ENCODE results near the gene RTP5.

RTP5 gene

DNA sequence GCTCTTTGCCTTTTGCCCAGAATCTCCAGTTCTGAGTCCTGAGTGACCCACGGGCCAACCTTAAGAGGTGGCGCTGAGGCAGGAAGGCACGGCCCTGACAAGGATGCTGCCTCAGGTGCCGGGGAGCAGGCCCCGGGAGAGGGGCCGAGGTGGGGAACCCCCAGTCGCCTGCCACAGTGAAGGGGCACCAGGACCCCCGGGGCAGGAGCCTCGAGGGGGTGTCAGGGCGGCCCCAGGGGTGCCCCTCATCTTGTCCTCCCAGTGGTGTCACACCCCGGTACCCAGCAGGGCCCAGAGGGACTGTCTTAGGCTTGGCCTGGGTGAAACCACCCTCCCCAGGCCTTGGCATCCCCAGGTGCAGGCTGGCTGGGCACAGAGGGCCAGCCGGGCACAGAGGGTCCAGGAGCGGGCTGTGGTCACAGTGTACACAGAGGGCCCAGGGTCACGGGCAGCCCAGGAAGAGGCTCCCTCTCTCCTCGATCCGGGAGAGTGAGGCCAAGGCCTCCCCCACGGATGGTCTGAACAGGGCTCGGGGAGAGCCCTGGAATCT is 11.9 kb upstream of the RTP5 start:
- no peak for DNase-seq (ENCODE audit: low spot score)

DNA sequence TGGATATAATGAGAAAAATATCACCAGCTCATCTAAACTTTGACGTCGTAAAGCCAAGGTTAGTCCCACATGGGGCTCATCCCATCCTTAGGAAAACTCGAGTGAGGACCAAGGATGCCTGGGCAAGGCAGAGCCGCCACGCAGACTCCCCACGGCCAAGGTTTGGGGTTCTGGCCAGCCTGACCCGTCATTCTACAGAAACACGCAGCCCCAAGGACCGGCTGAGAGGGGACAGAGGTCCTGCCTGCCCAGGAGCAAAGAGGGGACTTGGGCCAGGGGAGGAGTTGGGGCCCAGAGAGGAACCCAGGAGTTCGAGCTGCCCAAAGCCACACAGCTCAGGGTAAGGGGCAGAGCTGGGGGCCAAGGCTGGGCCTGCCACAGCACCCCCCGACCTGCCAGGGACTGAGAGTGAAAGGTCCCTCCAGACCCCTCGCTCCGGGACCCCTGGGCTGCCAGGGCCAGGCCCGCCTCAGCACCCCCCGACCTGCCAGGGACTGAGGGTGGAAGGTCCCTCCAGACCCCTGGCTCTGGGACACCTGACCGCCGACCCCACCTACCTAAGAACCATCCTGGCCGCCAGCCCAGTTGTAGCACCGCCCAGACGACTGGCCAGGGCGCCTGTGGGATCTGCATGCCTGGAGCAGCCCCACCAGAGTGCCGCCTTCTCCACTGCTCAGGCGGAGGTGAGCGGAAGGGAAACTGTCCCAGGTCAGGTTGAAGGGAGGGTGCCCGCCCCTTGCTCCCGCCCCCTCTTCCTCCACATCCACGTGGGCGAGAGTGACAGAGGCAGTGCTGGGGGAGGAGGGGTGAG is 11.1 kb upstream of the RTP5 start, which contains the start of gene PDCD1:
Gene PDCD1, minus strand, starts transcription at position 689 of the 811 bp plus-strand sequence. Its CDS starts 56 bp downstream, at position 633.
- peak; percentile 76 for DNase-seq (ENCODE audit: low spot score)

DNA sequence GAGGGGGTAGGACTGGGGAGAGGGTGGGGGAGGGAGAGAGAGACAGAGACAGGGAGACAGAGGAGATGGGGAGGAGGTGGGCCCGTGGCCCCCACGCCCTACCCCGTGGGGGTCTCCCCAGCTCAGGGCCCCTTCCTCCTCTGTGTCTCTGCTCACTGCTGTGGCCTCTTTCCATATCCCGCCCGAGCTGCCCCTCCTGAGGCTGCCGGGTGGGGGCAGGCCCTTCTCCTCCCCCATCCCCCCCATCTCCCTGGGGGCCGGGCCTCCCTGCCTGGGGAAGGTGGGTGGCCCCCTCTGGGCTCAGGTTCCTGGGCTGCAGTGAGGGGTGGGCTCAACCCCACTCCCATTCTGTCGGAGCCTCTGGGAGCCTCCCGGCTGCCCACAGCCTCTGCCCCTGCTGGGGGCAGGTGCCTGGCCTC is 10.5 kb upstream of the RTP5 start:
- DNase-seq (ENCODE audit: low spot score), result no peak

DNA sequence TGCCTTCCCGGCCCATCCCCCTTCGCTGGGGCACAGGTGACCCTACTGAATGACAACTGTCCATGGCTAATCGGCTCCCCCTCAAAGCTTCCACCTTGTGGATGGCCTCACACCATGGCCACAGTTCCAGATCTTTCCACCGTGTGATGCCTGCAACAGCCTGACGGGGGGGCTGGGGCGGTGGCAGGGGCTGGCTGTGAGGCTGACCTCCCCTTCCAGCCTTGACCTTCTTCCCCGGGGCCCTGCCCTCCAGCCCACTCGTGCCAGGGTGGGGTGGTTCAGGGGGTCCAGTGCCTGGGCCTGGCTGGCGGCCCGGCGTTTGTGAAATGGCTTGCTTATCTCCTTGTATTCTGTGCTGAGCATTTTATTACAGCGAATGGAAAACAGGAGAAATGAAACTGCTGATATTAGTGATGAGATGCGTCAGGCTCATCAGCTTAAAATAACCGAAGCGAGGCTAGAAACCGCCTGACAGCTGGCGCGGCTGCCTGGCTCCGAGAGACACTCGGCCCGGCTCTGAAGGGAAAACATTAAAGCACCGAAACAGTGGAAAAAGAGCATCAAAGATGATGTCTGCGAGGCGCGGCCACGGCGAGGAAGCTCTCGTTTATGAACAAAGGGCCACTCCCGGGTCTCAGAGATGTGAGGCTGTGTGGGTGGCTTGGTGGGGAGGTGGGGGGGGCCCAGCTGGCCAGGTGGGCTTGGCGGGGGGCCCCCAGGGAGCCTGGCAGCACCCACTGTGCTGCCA is 9.9 kb upstream of the RTP5 start:
- peak; percentile 86 for DNase-seq (ENCODE audit: low spot score)

DNA sequence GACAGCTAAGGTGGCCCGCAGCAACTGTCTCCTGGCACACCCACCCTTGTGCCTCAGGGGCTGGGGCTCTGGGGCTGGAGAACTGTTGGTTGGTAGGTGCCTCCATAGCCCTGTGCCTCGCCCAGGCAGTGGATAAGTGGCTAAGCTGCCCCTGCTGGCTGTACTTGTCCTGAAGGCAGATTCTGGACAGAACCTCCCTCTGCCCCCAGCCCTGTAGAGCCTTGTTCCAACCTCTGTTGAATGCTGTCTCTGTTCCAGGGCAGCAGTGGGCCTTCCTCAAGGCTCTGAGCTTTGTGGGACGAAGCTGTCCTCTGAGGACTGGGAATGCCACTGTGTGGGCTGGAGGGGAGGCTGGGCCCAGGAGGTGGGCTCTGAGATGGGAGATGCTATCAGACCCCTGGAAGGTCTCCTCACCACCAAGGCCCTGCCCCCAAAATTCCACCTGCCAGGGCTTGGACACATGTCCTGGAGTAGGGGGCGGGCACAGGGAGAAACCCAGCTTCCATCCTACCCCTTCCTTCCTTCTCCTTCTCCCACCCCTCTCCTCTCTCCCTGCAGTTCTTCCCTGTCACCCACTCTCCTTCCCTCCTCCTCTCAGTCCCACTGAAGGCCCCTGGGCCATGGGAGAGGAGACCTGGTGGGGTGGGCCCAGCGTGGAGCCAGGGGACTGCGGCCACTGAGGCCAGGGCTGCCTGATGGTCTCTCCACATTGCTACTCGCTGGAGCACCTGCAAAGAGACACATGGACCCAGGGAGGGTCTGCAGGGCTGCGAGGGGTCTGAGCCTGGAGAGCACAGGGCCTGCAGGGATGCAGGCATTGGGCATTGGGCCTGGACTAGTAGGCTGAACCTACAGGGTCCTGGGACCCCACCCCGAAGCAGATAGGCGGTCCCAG is 9.1 kb upstream of the RTP5 start:
- DNase-seq (ENCODE audit: low spot score), result no peak

DNA sequence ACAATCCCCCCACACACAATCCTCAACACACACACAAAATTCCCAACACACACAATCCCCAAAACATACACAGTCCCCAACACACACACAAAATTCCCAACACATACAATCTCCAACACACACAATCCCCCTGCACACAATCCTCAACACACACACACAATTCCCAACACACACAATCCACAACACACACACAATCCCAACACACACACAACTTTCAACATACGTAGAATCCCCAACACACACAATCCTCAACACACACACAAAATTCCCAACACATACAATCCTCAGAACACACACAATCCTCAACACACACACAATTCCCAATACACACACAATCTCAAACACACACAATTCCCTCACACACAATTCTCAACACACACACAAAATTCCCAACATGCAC is 8.3 kb upstream of the RTP5 start:
- DNase-seq (ENCODE audit: low spot score), result no peak

DNA sequence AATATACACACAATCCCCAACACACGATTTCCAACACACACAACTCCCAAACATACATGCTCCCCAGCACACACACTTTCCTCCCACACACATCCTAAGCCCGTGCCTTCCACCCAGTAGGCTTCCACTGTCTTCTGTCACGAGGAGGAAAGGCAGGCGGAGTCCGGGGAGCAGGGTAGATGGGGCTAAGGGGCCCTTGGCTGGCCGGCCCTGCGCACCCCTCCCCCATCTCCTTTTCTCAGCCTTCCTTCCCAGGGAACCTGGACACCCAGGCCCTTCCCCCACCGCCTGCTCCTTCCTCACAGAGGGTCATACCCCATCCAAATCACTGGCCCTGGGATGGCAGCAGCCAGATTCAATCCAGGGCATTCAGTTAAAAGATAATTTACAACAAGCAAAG is 7.4 kb upstream of the RTP5 start:
- no peak for DNase-seq (ENCODE audit: low spot score)

DNA sequence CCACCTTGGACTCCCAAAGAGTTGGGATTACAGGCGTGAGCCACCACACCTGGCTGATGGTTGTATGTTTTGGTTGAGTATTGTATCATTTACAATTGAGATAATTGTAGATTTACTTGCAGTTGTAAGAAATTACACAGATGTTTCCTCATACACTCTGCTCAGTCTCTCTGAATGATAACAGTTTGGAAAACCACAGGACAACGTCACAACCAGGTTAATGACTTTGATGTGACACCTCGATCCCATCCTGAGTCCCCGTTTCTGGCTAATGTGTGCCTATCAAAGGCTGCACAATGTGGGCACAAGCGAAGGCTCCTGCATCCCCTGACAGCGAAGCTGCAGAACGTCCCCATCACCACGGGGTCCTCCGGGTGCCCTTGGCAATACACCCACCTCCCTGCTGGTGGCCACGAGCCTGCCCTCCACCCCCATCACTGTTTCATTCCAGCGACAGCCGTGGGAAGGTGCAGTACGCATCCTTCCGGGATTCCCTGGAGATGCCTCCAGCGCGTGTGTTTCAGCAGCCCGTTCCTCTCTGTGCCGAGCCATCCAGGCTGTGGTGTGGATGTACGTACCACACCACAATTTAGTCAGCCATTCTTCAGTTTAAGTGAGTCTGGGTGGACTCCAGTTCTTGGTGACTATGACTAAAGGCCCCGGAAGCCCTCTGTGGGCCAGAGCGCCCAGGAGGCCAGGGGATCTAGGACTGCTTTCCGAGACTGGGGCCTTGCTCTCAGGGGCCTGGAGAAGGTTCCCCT is 6.6 kb upstream of the RTP5 start:
- no peak for DNase-seq (ENCODE audit: low spot score)

DNA sequence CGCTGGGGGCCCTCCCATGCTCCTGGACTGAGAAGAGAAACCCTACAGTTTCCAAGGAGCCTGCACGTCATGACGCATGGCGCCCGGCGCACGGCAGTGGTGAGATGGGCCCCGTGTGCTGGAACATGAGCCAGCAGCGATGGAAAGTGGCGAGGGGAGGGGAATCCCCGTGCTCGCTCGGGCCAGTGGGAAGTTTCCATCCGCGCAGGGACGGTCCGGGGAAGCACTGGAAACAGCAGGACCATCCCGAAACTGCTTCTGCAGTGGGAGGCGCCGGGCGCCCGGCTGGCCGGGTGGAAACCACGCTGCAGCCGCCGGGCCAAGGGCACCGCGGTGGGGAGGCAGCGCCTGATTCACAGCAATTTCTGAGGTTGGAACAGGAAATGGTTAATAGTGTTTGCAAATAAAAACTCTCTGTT is 6.0 kb upstream of the RTP5 start:
- no peak for DNase-seq (ENCODE audit: low spot score)

DNA sequence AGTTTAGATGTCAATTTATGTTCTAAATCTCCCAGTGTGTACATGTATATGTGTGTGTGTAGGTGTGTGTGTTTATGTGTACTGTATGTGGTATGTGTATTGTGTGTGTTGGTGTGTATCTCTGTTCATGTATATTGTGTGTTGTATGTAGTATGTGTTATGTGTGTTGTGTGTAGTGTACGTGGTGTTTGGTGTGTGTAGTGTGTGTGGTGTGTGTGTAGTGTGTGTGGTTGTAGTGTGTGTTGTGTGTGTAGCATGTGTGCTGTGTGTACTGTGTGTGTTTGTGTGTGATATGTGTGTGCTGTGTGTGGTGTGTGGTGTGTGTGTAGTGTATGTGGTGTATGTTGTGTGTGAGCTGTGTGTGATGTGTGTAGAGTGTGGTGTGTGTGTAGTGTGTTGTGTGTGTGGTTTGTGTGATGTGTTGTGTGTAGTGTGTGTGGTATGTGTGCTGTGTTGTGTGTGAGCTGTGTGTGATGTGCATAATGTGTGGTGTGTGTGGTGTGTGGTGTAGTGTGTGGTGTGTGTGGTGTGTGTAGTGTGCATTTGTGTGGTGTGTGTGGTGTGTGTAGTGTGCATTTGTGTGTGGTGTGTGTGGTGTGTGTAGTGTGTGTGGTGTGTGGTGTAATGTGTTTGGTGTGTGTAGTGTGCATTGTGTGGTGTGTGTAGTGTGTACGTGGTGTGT is 5.2 kb upstream of the RTP5 start:
- no peak for DNase-seq (ENCODE audit: low spot score)

DNA sequence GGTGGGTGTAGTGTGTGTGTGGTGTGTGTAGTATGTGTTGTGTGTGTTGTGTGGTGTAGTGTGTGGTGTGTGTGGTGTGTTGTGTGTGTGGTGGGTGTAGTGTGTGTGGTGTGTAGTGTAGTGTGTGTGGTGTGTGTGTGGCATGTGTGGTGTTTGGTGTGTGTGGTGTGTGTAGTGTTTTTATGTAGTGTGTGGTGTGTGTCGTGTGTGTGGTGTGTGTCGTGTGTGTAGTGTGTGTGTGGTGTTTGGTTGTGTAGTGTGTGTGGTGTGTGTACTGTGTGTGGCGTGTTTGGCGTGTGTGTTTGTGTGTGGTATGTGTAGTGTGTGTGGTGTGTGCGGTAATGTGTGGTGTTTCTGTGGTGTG is 4.7 kb upstream of the RTP5 start:
- no peak for DNase-seq (ENCODE audit: low spot score)

DNA sequence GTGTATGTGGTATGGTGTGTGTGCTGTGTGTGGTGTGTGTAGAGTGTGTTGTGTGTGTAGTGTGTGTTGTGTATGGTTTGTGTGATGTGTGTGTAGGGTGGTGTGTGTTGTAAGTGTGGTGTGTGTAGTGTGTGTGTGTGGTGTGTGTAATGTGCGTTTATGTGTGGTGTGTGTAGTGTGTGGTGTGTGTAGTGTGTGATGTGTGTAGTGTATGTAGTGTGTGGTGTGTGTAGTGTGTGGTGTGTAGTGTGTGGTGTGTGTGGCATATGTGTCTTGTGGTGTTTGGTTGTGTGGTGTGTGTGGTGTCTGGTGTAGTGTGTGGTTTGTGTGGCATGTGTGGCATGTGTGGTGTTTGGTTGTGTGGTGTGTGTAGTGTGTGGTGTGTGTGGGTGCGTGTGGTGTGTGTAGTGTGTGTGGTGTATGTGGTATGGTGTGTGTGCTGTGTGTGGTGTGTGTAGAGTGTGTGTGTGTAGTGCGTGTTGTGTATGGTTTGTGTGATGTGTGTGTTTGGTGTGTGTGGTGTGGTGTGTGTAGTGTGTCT is 4.0 kb upstream of the RTP5 start:
- no peak for DNase-seq (ENCODE audit: low spot score)

DNA sequence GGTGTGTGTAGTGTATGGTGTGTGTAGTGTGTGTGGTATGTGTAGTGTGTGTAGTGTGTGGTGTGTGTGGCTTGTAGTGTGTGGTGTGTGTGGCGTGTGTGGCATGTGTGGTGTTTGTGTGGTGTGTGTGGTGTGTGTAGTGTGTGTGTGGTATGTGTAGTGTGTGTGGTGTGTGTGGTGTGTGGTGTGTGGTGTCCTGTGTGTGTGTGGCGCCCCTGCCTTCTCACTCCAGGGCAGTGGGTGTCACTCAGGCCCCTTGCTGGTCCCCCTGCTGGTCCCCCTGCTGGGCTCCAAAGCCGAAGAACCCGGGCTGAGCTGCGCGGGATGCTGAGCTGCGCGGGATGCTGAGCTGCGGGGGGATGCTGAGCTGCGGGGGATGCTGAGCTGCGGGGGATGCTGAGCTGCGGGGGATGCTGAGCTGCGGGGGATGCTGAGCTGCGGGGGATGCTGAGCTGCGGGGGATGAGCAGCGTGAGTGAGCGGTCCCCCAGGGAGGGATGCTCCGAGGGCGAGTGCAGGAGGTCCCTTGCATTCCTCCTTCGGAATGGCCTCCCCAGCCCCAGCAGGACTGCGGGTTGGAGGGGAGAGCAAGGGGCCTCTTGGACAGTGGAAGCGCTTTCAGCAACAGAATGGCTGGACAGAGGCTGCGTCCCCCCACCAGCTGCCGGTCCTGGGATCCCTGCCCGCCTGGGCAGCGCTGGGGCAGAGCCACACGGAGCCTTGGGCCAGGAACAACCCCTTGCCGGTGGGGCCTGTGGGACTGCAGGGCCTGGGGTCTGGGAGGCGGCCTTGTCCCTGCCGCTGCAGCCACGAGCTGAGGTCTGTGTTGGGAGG is 3.4 kb upstream of the RTP5 start:
- no peak for DNase-seq (ENCODE audit: low spot score)

DNA sequence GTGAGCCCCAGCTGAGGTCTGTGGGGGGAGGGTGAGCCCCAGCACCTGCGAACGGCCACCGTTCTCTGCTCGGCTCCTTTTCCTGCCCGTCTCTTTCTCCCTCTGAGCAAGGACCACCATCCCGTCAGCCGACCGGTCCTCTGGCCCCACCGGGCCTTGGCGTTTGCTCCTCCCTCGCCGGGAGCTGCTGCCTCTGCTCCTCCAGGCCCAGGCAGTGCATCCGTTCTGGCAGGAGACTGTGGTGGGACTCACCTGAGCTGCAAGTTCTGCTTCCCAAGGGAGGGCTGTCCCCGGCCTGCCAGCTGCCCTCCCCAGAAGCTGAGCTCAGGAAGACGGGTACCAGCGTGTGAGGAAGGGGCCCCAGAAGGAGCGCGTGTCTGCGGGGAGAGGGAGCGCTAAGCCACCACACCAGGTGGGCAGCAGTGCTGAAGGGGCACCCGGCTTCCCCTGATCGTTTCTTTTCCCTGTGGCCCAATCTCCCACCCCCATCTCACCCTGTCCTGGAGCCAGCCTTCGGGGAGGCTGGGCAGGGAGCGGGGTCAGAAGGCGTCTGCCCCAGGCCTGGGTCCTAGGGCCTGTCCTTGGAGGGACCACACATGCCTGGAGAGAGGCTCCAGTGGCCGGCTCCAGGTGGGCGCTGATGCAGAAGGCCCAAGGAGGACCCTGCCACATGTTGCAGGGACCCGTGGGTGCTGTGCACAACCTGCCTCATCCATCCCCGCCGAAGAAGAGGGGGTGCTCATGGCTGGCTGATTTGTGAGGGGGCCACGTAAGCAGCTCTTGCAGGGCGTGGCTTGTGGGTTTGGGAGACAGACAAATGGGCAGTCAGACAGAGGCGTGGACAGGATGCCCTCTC is 2.5 kb upstream of the RTP5 start:
- no peak for DNase-seq (ENCODE audit: low spot score)

DNA sequence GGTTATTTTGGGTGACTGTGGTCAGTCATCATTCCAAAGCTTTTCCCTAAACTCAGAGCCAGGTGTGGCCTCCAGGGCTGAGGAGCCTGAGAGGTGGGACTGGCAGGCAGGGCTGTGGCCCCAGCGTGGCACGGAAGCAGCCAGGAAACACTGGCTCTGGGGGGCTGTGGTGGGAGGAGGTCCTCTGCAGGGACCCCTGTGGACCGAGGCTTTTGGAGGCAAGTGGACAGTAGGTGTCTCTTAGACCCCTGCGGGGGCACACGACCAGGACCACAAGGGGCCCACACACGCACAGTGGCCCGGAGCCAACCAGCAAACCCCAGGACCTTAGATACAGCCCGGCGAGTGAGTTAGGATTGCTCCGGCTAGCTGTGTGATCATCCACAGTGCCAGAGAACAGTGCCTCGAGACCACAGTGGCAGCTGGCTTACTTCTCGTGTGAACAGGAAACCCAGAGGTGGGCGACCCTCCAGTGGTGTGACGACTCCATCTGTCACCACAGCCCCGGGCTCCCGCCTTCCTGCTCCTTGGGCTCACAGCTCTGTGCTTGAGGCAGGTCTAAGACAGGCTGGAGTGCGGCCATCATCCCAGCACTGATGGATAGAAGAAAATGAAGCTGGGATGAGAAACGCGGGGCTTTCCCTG is 1.6 kb upstream of the RTP5 start:
- DNase-seq (ENCODE audit: low spot score), result no peak

DNA sequence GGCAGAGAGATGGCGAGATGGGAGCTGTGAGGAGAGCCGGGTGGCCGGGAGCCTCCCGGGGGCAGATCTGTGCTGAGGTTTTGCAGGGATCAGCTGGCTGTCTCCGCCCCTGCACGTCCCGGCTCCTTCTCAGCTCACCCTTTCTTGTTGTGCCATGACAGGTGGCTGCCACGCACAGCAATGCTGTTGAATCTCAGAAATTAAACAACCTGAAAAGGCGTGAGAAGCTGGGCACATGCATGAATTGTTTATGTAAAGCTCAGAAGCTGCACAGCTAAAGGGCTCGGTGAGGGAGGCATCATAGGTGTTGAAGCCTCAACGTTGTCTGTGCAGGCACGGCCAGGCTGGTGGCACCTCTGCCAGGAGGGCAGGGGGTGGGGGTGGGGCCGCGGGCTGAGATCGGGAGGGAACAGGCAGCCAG is 858 bp upstream of the RTP5 start:
- DNase-seq (ENCODE audit: low spot score), result no peak

DNA sequence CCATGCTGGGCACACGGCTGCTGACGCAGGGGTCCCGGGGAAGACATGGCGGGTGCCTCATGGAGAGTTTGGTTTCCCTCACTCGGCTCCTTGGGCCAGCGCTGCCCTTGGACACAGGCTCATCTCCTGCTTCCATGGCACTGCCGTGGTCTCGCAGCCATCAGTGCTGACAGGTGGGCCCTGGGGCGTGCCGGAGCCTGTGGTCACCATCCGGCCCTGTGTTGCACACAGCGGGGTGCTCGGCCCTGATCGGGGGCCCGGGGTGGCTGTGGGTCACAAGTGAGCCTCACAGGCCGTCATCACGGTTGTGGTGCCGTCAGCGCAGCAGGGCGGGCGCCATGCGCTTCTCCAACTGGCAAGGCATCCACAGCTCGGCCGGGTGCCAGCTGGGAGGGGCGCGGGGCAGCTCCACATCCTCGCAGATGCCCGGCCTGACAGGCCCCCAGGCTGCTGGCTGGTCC is 582 bp downstream of the RTP5 start:
- no peak for DNase-seq (ENCODE audit: low spot score)
